Gastrocnemius medialis (tissue), 4 donors: ENCODE data around the gene PTMS.

Experiments
- POLR2A ChIP-seq, 2 donors: fragments of 450-650 bp; IDR thresholded peaks; one replicate each; pipeline ENCODE4 v1.6.1; 2017; ENCODE audit warnings: antibody characterized with exemption in 2 of 2, mild to moderate bottlenecking in 2 of 2, moderate library complexity in 2 of 2
- TF ChIP-seq, protein P1 (sequence below), 5 experiments: fragments of 450-650 bp in 3 of 5; fragments of 200-600 bp in 2 of 5; sonication (generic) in 2 of 5; IDR thresholded peaks in 4 of 5; conservative IDR thresholded peaks in 1 of 5; 1 replicate in 4 of 5; 2 replicates in 1 of 5; pipeline ENCODE4 v1.5.1; 2016 to 2019; ENCODE audit warnings: antibody characterized with exemption in 5 of 5, mild to moderate bottlenecking in 3 of 5, moderate library complexity in 3 of 5

DNA sequence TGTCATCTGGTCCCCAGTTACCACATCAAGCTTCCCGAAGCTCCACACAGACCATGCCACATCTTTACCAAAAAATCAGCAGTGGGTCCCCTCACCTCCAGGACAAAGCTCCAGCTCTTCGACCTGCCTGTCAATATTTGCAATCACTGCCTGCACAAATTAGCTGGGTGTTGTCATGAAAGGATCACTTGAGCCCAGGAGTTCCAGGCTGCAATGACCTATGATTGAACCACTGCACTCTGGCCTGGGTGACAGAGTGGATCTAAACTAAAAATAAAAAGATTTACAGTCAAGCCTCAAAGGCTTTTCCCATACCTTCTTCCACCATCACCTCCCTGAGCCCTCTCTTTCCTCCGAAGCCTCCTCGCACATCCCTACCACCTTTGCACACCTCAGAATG is 30.4 kb downstream of the PTMS start:
- TF ChIP-seq, protein P1, sequence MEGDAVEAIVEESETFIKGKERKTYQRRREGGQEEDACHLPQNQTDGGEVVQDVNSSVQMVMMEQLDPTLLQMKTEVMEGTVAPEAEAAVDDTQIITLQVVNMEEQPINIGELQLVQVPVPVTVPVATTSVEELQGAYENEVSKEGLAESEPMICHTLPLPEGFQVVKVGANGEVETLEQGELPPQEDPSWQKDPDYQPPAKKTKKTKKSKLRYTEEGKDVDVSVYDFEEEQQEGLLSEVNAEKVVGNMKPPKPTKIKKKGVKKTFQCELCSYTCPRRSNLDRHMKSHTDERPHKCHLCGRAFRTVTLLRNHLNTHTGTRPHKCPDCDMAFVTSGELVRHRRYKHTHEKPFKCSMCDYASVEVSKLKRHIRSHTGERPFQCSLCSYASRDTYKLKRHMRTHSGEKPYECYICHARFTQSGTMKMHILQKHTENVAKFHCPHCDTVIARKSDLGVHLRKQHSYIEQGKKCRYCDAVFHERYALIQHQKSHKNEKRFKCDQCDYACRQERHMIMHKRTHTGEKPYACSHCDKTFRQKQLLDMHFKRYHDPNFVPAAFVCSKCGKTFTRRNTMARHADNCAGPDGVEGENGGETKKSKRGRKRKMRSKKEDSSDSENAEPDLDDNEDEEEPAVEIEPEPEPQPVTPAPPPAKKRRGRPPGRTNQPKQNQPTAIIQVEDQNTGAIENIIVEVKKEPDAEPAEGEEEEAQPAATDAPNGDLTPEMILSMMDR (IDR thresholded peaks at IDR 0.05 in 4 of 5, conservative IDR thresholded peaks at IDR 0.05 in 1 of 5) = no peak
- TF ChIP-seq POLR2A (IDR thresholded peaks at IDR 0.05) = no peak
